CD4-positive, alpha-beta T cell (primary cell): ENCODE results near the gene EPHA1. TPM values are rescaled to one million over a fixed set of nuclear protein-coding genes. Genes with fewer than 3 reads are reported as not detected.

Experiments
- ATAC-seq: fragments of 200-7000 bp; cut with Tn5 transposase; one replicate; pipeline ENCODE4 v1.10.0; 2022; ENCODE audit warnings: mild to moderate bottlenecking; ENCODE audit not compliant: poor library complexity
- CTCF ChIA-PET: fragments of 350-600 bp; sonication (Branson Sonifier 250); formaldehyde crosslinking; loops from one replicate; lab custom pipeline; 2021; ENCODE audit warnings: antibody characterized with exemption, inconsistent platforms; lab: Charles Lee
- POLR2A ChIA-PET: fragments of 350-600 bp; sonication (Branson Sonifier 250); formaldehyde crosslinking; loops from one replicate; lab custom pipeline; 2021; ENCODE audit warnings: antibody characterized with exemption, inconsistent platforms; lab: Charles Lee
- DNase-seq, 14 experiments: peaks; one replicate each; pipeline ENCODE4 v3.0.0-alpha.2; 2013 to 2020; ENCODE audit warnings: mixed read lengths in 2 of 14
- H3K27ac ChIP-seq, 2 donors: one replicate each; pipeline versions ENCODE4 v1.5.1 to v1.7.0; 2013; ENCODE audit warnings: low read length in 2 of 2, low read depth in 1 of 2, mild to moderate bottlenecking in 1 of 2
- H3K27me3 ChIP-seq, 2 experiments: 1 replicate in 1 of 2; 2 replicates in 1 of 2; pipeline versions ENCODE4 v1.6.1 to v1.7.0; 2013; ENCODE audit warnings: low read length in 2 of 2, control low read depth in 1 of 2, mild to moderate bottlenecking in 1 of 2, moderate library complexity in 1 of 2; ENCODE audit not compliant: insufficient read depth in 2 of 2, control insufficient read depth in 1 of 2
- H3K36me3 ChIP-seq: one replicate; pipeline ENCODE4 v1.6.1; 2013; ENCODE audit warnings: low read length, control low read depth; ENCODE audit not compliant: insufficient read depth
- H3K4me1 ChIP-seq: one replicate; pipeline ENCODE4 v1.6.1; 2013; ENCODE audit warnings: low read length, control low read depth; ENCODE audit not compliant: insufficient read depth
- H3K4me3 ChIP-seq: one replicate; pipeline ENCODE4 v1.5.1; 2013; ENCODE audit warnings: mild to moderate bottlenecking, low read length, moderate library complexity
- H3K9me3 ChIP-seq, 2 experiments: 1 replicate in 1 of 2; 2 replicates in 1 of 2; pipeline versions ENCODE4 v1.6.1 to v1.7.0; 2013; ENCODE audit warnings: low read length in 2 of 2, mild to moderate bottlenecking in 2 of 2, control low read depth in 1 of 2, moderate library complexity in 1 of 2; ENCODE audit not compliant: control insufficient read depth in 1 of 2, insufficient read depth in 1 of 2
- H3K27ac Mint-ChIP-seq: one replicate; pipeline ENCODE4 v1.8.0; 2020; ENCODE audit warnings: mixed read lengths
- H3K27me3 Mint-ChIP-seq: one replicate; pipeline ENCODE4 v1.8.0; 2021; ENCODE audit warnings: mixed read lengths
- H3K36me3 Mint-ChIP-seq: one replicate; pipeline ENCODE4 v1.8.0; 2021; ENCODE audit warnings: low read depth, mixed read lengths
- H3K4me1 Mint-ChIP-seq: one replicate; pipeline ENCODE4 v1.8.0; 2021; ENCODE audit warnings: low read depth, mixed read lengths
- H3K4me3 Mint-ChIP-seq: one replicate; pipeline ENCODE4 v1.8.0; 2020; ENCODE audit warnings: mild to moderate bottlenecking, mixed read lengths
- H3K9me3 Mint-ChIP-seq: one replicate; pipeline ENCODE4 v1.8.0; 2020; ENCODE audit warnings: mixed read lengths
- CTCF ChIP-seq: fragments of 200-600 bp; IDR thresholded peaks from one replicate; pipeline ENCODE4 v1.8.0; 2022; ENCODE audit warnings: antibody characterized with exemption, mild to moderate bottlenecking
- intact Hi-C, 2 experiments: fragments of 100-400 bp; cut with DNase I in 1 of 2; cut with micrococcal nuclease in 1 of 2; formaldehyde crosslinking; loops; one replicate each; pipeline versions ENCODE4 v1.15.1 to v1.9.0; 2023 to 2025; cut with DNase I, micrococcal nuclease
- total RNA-seq, 174 experiments: library from RNA in 2 of 174; stranded (reverse) in 2 of 174; gene quantifications; one replicate each; pipeline ENCODE4 v1.2.3 and lab custom pipeline; 2021 to 2026

EPHA1 gene
- total RNA-seq, 2 experiments from 2014 or later: 16.0 to 19.0 TPM

- no peak overlapping the region for H3K4me3 Mint-ChIP-seq
- TF ChIP-seq CTCF: no peak
Observed at GRCh38 chr7:143433759-143434158, 25.1 kb upstream of the EPHA1 start.

GRCh38 chr7:143431109-143431508 is 22.5 kb upstream of the EPHA1 start:
- H3K27me3 Mint-ChIP-seq: no peaks in the 10 kb centered on the region
- peaks cover 9% of the 10 kb centered on the region for H3K4me1 Mint-ChIP-seq
- Histone ChIP-seq H3K27me3 (no peaks in the 10 kb centered on the region), H3K4me3 (no peak overlapping the region), H3K9me3 (no peaks in the 10 kb centered on the region), H3K4me1 (no peaks in the 10 kb centered on the region), H3K27ac (no peak overlapping the region), H3K36me3 (no peaks in the 10 kb centered on the region)
- no peak for ATAC-seq
- intact Hi-C loops: no loop called here
- no peak for DNase-seq
- CTCF ChIA-PET: no interaction called here
- no peak overlapping the region for H3K27ac Mint-ChIP-seq
- H3K4me3 Mint-ChIP-seq: no peak overlapping the region
- POLR2A ChIA-PET: no interaction called here
- H3K9me3 Mint-ChIP-seq: no peaks in the 10 kb centered on the region
- peaks cover 24% of the 10 kb centered on the region for H3K36me3 Mint-ChIP-seq
- TF ChIP-seq CTCF: no peak

More at GRCh38 chr7:143433759-143434158, 25.1 kb upstream of the EPHA1 start:
- ATAC-seq (no peak), DNase-seq (no peak)
- H3K27me3 ChIP-seq: no peaks in the 10 kb centered on the region
- H3K27ac Mint-ChIP-seq: no peak overlapping the region
- H3K4me3 ChIP-seq: no peak overlapping the region
- no peaks in the 10 kb centered on the region for H3K27me3 Mint-ChIP-seq
- peaks cover 24% of the 10 kb centered on the region for H3K4me1 Mint-ChIP-seq
- ChIA-PET POLR2A (no interaction called here), CTCF (no interaction called here)
- H3K9me3 ChIP-seq: no peaks in the 10 kb centered on the region
- H3K36me3 ChIP-seq: no peaks in the 10 kb centered on the region
- H3K9me3 Mint-ChIP-seq: no peaks in the 10 kb centered on the region
- H3K27ac ChIP-seq: no peak overlapping the region
- H3K36me3 Mint-ChIP-seq: peaks cover 29% of the 10 kb centered on the region
- H3K4me1 ChIP-seq: peaks cover 14% of the 10 kb centered on the region
- intact Hi-C loops: no loop called here

DNA sequence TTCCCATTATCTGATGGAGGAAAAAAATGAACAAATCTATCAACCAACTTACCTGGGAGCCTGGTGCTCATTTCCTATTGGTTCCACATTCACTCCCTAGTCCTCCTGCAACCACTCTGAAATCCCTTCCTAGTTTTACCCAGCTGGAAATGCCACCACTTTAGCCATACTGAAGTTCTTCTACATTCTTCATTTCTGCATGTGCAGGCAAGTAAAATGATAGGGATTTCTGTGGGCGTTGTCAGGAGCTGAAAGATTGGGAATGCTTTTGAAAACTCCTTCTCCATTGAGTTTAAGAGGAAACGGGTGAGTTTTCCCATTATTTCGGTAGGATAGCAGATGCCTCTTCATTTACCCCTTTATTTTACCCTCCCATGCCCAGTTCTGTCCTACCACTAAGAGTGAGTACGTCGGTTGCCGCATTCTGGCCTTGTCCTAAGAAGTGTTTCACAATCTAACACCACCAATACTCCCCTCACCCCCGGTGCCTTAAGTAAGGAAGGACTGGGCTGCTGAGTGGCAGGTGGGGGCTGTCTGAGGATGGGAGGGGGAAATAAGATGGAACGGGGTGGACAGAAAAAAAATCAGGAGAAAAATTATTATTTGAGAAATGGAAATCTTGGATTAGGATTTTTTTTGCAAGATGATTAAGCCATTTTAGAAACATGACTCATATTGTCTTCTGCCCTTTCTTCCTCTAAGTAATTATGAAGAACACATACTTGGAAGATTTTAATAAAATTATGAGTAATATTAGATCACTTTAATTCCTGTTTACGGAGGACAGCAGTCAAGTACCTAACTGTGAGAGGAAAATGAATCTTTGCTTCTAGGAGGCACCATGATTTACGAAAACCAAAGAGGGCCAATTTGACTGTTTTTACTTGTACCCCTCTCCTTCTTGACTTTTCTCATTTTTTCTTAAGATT is 21.4 kb upstream of the EPHA1 start:
- TF ChIP-seq CTCF: no peak
- Histone ChIP-seq H3K36me3 (no peaks in the 10 kb centered on the region), H3K27ac (no peak overlapping the region), H3K4me3 (no peak overlapping the region), H3K27me3 (no peaks in the 10 kb centered on the region), H3K4me1 (no peaks in the 10 kb centered on the region), H3K9me3 (no peaks in the 10 kb centered on the region)
- Mint-ChIP-seq H3K4me1 (peaks cover 10% of the 10 kb centered on the region), H3K9me3 (no peaks in the 10 kb centered on the region), H3K4me3 (no peak overlapping the region), H3K27me3 (no peaks in the 10 kb centered on the region), H3K27ac (no peak overlapping the region), H3K36me3 (peaks cover 27% of the 10 kb centered on the region)
- ATAC-seq (no peak), DNase-seq (no peak)
- POLR2A ChIA-PET: no interaction called here
- intact Hi-C loops: no loop called here
- CTCF ChIA-PET: no interaction called here
